Omental fat pad (tissue), 4 donors: ENCODE measurements around the gene RPP25L. TPM values are rescaled to one million over a fixed set of nuclear protein-coding genes. Genes with fewer than 3 reads are reported as not detected.

Experiments used
- ATAC-seq: fragments of 150-250 bp; one replicate; pipeline ENCODE4 v1.9.1; 2016; ENCODE audit warnings: mild to moderate bottlenecking, moderate library complexity; ENCODE audit not compliant: low FRiP score
- DNase-seq: peaks from one replicate; pipeline ENCODE4 v3.0.0-alpha.2; 2019; ENCODE audit warnings: low spot score
- CTCF ChIP-seq, 3 donors: fragments of 450-650 bp; IDR thresholded peaks; one replicate each; pipeline ENCODE4 v1.5.1; 2016 to 2017; ENCODE audit warnings: antibody characterized with exemption in 3 of 3, mild to moderate bottlenecking in 3 of 3, moderate library complexity in 2 of 3
- total RNA-seq, 4 donors: library from RNA; depleted of rRNA; stranded (reverse); fragments of >200 nt; gene quantifications; one replicate each; pipeline ENCODE4 v1.1.0, GENCODE V29; 2016

The RPP25L gene
- total RNA-seq, 4 donors from 2014 or later: 13.3 to 28.1 (median 23.1) TPM

GRCh38 chr9:34623374-34624235, 11.7 kb upstream of the RPP25L start:
- TF ChIP-seq CTCF (IDR thresholded peaks at IDR 0.05): no peak
- DNase-seq: no peak
- no peak for ATAC-seq

GRCh38 chr9:34620061-34620994, 8.4 kb upstream of the RPP25L start, which contains the start of gene DCTN3:
Gene DCTN3 (minus strand): TSS chr9:34620495. CDS start chr9:34620464, 31 bp downstream.
- ATAC-seq: peak; percentile 93
- DNase-seq: peak; percentile 88
- no peak for TF ChIP-seq CTCF (IDR thresholded peaks at IDR 0.05)

GRCh38 chr9:34615132-34615531, 3.2 kb upstream of the RPP25L start:
- DNase-seq: no peak
- no peak for TF ChIP-seq CTCF (IDR thresholded peaks at IDR 0.05)
- ATAC-seq: no peak

GRCh38 chr9:34612788-34613390, 992 bp upstream of the RPP25L start:
- TF ChIP-seq CTCF (IDR thresholded peaks at IDR 0.05): peak in 2 of 3 donors; percentile 12 to 28
- DNase-seq: peak; percentile 71
- peak; percentile 67 for ATAC-seq

- DNase-seq (no peak), ATAC-seq (peak; percentile 20)
- no peak for TF ChIP-seq CTCF (IDR thresholded peaks at IDR 0.05)
Observed at GRCh38 chr9:34611251-34611810, 566 bp downstream of the RPP25L start.

GRCh38 chr9:34610434-34611206, 1.3 kb downstream of the RPP25L start:
- no peak for TF ChIP-seq CTCF (IDR thresholded peaks at IDR 0.05)
- no peak for ATAC-seq
- no peak for DNase-seq
